Suprapubic skin (tissue), 4 donors: ENCODE data around the gene KDM5B. TPM values are rescaled to one million over a fixed set of nuclear protein-coding genes. Genes with fewer than 3 reads are reported as not detected.
A peak's percentile ranks its signal among the peaks of the same experiment; 100 is the strongest.

ENCODE experiments used
- DNase-seq, 2 donors: peaks; one replicate each; pipeline ENCODE4 v3.0.0-alpha.2; 2019; ENCODE audit warnings: low spot score in 2 of 2
- H3K27ac ChIP-seq: fragments of 200-600 bp; sonication (generic); one replicate; pipeline ENCODE4 v1.5.1; 2019
- H3K27me3 ChIP-seq: fragments of 200-600 bp; sonication (generic); one replicate; pipeline ENCODE4 v1.5.1; 2019
- H3K36me3 ChIP-seq: fragments of 200-600 bp; sonication (generic); one replicate; pipeline ENCODE4 v1.5.1; 2019
- H3K4me1 ChIP-seq: fragments of 200-600 bp; sonication (generic); one replicate; pipeline ENCODE4 v1.5.1; 2019
- H3K4me3 ChIP-seq: fragments of 200-600 bp; sonication (generic); one replicate; pipeline ENCODE4 v1.5.1; 2019; ENCODE audit warnings: mild to moderate bottlenecking
- H3K9me3 ChIP-seq: fragments of 200-600 bp; sonication (generic); one replicate; pipeline ENCODE4 v1.5.1; 2019
- EP300 ChIP-seq: sonication (generic); formaldehyde crosslinking; IDR thresholded peaks from one replicate; pipeline ENCODE4 v1.6.1; 2017; ENCODE audit warnings: antibody characterized with exemption
- POLR2A ChIP-seq, 2 donors: fragments of 450-650 bp; IDR thresholded peaks; one replicate each; pipeline ENCODE4 v1.6.1; 2017; ENCODE audit warnings: antibody characterized with exemption in 2 of 2, mild to moderate bottlenecking in 2 of 2, moderate library complexity in 2 of 2
- POLR2AphosphoS5 ChIP-seq, 3 donors: sonication (generic); formaldehyde crosslinking; IDR thresholded peaks; one replicate each; pipeline ENCODE4 v1.6.1; 2017; ENCODE audit warnings: antibody characterized with exemption in 3 of 3
- WGBS: methylation state at CpG from one replicate; pipeline ENCODE4 v1.1.5; 2018; 5-methylcytosine and 5-hydroxymethylcytosine counted together
- total RNA-seq, 4 donors: library from RNA; depleted of rRNA; stranded (reverse); fragments of >200 nt; gene quantifications; one replicate each; pipeline ENCODE4 v1.1.0, GENCODE V29; 2016
- TF ChIP-seq, protein P1 (sequence below), 2 donors: fragments of 200-600 bp in 1 of 2; fragments of 450-650 bp in 1 of 2; sonication (generic) in 1 of 2; IDR thresholded peaks; one replicate each; pipeline ENCODE4 v1.5.1; 2016 to 2019; ENCODE audit warnings: antibody characterized with exemption in 2 of 2, mild to moderate bottlenecking in 1 of 2, moderate library complexity in 1 of 2

The KDM5B gene
- total RNA-seq, 4 donors from 2014 or later: 76.1 to 165 (median 89.4) TPM

DNA sequence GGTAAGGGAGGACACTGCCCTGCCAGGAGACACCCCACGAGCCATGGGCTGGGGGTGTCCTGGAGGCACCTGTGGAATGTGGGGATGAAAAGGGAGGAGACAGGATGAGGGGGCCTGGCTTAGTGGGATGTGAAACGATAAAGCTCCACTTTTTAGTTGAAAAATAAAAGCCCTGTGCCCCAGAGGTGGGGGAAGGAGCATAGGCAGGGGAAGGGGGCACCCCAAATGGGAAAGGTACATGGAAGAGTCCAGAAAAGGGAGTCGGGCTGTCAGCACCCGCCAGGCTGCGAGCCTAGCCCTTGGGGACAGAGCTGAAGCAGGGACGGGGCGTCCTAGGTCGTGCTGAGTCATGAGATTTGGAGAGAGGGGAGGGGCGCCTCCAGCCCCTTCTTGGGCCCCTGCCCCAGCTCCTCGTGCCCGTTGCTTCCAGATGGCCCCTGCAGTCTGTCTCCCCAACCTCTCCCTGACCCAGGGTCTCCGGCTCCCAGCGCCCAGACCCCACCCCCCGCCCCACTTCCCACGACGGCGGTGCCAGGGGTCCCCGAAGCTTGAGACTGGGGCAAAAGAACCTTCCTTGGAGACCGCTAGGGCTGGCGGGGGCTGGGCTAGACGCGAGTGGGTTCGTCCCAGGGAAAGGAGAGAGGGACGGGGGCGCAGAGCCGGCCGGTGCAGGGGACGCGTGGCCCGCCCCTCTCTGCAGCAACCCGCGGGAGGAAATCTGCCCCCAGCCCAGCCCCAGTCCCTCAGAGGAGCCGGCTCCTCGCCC, 98.8 kb downstream of the KDM5B start:
- Histone ChIP-seq H3K27me3 (peaks cover 71% of the 10 kb centered on the region), H3K4me1 (peaks cover 18% of the 10 kb centered on the region), H3K36me3 (no peaks in the 10 kb centered on the region), H3K27ac (no peak overlapping the region), H3K4me3 (peak overlapping the region; percentile 46), H3K9me3 (no peaks in the 10 kb centered on the region)
- DNase-seq: peak in 1 of 2 donors; percentile 35
- WGBS: 2% methylated on average over 24 of the region's 34 CpGs
- TF ChIP-seq EP300 (no peak), POLR2A (IDR thresholded peaks at IDR 0.05) (no peak), POLR2AphosphoS5 (IDR thresholded peaks at IDR 0.05) (no peak)
- TF ChIP-seq, protein P1, sequence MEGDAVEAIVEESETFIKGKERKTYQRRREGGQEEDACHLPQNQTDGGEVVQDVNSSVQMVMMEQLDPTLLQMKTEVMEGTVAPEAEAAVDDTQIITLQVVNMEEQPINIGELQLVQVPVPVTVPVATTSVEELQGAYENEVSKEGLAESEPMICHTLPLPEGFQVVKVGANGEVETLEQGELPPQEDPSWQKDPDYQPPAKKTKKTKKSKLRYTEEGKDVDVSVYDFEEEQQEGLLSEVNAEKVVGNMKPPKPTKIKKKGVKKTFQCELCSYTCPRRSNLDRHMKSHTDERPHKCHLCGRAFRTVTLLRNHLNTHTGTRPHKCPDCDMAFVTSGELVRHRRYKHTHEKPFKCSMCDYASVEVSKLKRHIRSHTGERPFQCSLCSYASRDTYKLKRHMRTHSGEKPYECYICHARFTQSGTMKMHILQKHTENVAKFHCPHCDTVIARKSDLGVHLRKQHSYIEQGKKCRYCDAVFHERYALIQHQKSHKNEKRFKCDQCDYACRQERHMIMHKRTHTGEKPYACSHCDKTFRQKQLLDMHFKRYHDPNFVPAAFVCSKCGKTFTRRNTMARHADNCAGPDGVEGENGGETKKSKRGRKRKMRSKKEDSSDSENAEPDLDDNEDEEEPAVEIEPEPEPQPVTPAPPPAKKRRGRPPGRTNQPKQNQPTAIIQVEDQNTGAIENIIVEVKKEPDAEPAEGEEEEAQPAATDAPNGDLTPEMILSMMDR (IDR thresholded peaks at IDR 0.05): no peak

DNA sequence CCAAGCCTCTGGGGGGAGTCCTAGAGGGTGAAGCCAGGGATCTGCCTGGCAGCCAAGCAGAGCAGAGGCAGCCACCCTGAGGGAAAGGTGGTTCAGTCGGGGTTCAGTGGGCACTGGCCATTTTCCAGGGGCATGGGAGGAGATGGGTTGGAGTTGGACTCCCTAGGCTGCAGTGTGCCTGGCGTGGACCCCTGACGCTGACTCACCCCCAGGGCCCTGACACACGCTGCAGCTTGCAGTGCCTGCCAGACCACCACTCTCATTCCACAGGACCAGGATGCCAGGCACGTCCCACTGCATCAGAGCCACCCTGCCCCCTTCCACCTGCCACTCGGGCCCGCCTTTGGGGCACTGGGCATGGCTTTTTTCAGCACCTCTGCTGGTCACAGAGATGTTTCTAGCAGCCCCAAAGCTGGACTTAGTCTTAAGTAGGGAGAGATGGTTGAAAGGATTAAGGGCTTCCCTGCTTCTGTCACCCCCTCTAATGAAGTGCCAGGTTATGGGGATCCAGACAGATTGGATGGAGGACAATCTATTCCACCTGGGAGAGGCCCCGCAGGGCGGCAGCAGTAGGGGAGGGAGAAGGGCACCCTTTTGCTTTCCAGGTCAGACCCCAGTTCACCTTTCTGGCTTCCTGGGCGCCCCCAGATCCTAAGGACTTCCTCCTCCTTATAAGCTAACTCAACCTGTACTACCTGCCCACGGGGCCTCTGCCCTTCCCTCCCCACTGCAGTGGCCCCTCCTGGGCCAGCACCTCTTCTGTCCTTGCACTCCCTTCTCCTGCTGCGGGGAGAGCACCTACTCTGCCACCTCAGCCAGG, 99.6 kb downstream of the KDM5B start:
- DNase-seq: peak in 1 of 2 donors; percentile 41
- 51% methylated on average over 7 of the region's 12 CpGs for WGBS

DNA sequence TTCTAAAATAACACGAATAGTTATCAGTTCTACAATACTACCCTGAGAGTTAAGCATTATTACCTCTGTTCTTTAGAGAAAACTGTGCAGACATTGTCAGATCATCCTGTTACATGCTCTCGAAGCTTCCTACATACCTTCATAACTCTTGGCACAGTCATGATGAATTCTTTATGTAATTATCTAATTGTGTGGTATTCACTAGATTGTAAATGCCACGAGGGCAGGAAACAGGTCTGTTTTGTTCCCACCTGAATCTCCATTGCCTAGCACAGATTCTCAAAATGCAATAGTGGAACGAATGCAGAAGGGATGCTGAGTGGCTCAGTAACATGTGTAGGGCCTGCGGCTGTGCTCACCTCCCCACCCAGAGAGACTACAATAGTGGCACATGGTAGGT, 101.4 kb downstream of the KDM5B start:
- Histone ChIP-seq H3K36me3 (no peaks in the 10 kb centered on the region), H3K27ac (no peak overlapping the region), H3K9me3 (no peaks in the 10 kb centered on the region), H3K27me3 (peaks cover 93% of the 10 kb centered on the region), H3K4me3 (no peak overlapping the region), H3K4me1 (peaks cover 18% of the 10 kb centered on the region)
- 71% methylated on average over 5 of the region's 5 CpGs for WGBS
- no peak for DNase-seq
- no peak for TF ChIP-seq POLR2A (IDR thresholded peaks at IDR 0.05)
- TF ChIP-seq POLR2AphosphoS5 (IDR thresholded peaks at IDR 0.05): no peak
- TF ChIP-seq, protein P1 (IDR thresholded peaks at IDR 0.05): no peak
- no peak for TF ChIP-seq EP300

More for the DNA sequence above, 99.6 kb downstream of the KDM5B start:
- Histone ChIP-seq H3K27ac (no peak overlapping the region), H3K27me3 (peaks cover 76% of the 10 kb centered on the region), H3K9me3 (no peaks in the 10 kb centered on the region), H3K4me1 (peaks cover 18% of the 10 kb centered on the region), H3K4me3 (no peak overlapping the region), H3K36me3 (no peaks in the 10 kb centered on the region)
- TF ChIP-seq POLR2A (IDR thresholded peaks at IDR 0.05) (no peak), EP300 (no peak), POLR2AphosphoS5 (IDR thresholded peaks at IDR 0.05) (no peak)
- TF ChIP-seq, protein P1 (IDR thresholded peaks at IDR 0.05): no peak

DNA sequence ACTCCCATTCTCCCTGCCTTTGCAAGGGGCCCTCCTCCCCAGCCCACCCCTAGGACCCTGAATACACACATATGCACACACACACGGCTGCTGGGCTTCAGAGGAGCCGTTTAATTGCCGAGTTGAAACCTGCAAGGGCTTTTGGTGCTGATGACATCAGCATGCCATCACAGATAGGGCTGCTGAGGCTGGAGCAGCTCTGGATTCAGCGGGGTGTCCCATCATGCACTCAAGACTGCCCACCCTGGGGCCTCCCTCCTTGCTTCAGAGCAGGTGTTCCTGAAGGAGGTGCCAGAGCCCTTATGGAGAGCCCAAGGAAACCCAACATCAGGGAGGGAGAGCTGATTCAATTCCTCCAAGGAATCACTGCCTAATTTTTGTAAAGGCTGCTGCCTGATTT, 103.6 kb downstream of the KDM5B start:
- Histone ChIP-seq H3K27ac (no peak overlapping the region), H3K4me3 (no peak overlapping the region), H3K27me3 (peaks cover 82% of the 10 kb centered on the region), H3K4me1 (peaks cover 6% of the 10 kb centered on the region), H3K36me3 (no peaks in the 10 kb centered on the region), H3K9me3 (no peaks in the 10 kb centered on the region)
- 80% methylated on average over 1 of the region's 4 CpGs for WGBS
- no peak for TF ChIP-seq POLR2AphosphoS5 (IDR thresholded peaks at IDR 0.05)
- TF ChIP-seq EP300: no peak
- no peak for TF ChIP-seq POLR2A (IDR thresholded peaks at IDR 0.05)
- TF ChIP-seq, protein P1 (IDR thresholded peaks at IDR 0.05): no peak
- DNase-seq: no peak

DNA sequence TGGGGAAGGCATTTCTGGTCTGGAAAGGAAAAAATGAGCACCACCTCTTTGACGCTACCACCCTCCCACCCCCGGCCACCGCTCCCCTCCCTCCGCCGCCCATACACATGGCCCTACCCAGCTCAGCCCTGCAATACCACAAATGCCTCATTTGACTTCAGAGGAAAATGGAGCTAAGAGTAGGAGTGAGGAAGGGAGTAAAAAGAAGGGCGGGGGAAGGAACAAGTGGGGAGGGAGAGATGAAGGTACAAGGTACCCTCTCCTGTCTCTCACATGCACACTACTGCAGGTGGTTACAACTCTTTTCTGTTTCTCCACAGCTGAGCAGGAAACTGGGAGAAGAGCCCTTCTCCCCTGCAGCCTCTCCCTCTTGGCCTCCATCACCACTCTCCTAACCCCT, 105.0 kb downstream of the KDM5B start:
- no peak for DNase-seq
- H3K9me3 ChIP-seq: no peaks in the 10 kb centered on the region
- H3K4me3 ChIP-seq: no peak overlapping the region
- H3K36me3 ChIP-seq: no peaks in the 10 kb centered on the region
- peaks cover 80% of the 10 kb centered on the region for H3K27me3 ChIP-seq
- 66% methylated on average over 6 of the region's 6 CpGs for WGBS
- no peak for TF ChIP-seq POLR2AphosphoS5 (IDR thresholded peaks at IDR 0.05)
- TF ChIP-seq EP300: no peak
- TF ChIP-seq, protein P1 (IDR thresholded peaks at IDR 0.05): no peak
- no peak for TF ChIP-seq POLR2A (IDR thresholded peaks at IDR 0.05)
- no peak overlapping the region for H3K27ac ChIP-seq
- no peaks in the 10 kb centered on the region for H3K4me1 ChIP-seq
